MM.1S (cell line): Measurements from ENCODE around the gene PAPOLG.

Experiments
- EZH2 ChIP-seq: fragments of 300-600 bp; sonication (generic); optimal IDR thresholded peaks from 2 replicates; pipeline ENCODE3; 2017; ENCODE audit warnings: low read depth, mild to moderate bottlenecking, antibody characterized with exemption, low read length, mixed read lengths
- EZH2phosphoT487 ChIP-seq: fragments of 300-600 bp; sonication (generic); IDR thresholded peaks from 2 replicates; pipeline ENCODE4 v1.6.1; 2018; ENCODE audit warnings: antibody characterized with exemption, low read length
- TF ChIP-seq, protein P1 (sequence below): fragments of 300-600 bp; sonication (generic); IDR thresholded peaks from 2 replicates; pipeline ENCODE4 v1.5.1; 2016; ENCODE audit warnings: antibody characterized with exemption, low read length, mixed read lengths

DNA sequence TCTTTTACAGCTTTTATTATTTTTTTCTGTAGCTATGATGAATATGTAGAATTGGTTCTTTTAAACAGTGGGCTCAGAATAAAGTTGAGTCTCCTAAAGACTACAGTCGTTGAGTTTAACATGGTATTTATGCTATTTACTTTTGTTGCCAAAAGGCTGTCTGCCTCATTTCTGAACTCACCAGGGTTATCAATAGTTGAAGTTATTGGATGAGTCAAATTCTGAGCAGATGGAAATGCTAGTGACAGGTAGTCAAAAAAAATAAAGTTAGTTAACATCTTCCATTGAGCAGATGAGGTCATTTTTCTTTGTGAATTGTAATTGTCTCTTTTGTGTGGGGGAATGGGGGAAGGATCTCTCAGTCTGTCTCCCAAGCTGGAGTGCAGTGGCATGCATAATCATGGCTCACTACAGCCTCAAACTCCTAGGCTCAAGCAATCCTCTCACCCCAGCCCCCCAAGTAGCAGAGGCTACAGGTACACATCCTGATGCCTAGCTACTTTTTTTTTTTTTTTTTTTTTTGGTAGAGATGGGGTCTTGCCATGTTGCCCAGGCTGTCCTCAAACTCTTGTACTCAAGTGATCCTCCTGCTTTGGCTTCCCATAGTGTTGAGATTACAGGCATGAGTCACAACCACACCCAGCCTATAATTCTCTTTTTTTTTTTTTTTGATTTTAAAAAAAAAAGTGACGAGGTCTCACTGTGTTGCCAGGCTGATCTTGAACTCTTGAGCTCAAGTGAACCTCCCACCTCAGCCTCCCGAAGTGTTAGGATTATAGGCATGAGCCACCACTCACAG is 8.9 kb downstream of the PAPOLG start:
- TF ChIP-seq, protein P1, sequence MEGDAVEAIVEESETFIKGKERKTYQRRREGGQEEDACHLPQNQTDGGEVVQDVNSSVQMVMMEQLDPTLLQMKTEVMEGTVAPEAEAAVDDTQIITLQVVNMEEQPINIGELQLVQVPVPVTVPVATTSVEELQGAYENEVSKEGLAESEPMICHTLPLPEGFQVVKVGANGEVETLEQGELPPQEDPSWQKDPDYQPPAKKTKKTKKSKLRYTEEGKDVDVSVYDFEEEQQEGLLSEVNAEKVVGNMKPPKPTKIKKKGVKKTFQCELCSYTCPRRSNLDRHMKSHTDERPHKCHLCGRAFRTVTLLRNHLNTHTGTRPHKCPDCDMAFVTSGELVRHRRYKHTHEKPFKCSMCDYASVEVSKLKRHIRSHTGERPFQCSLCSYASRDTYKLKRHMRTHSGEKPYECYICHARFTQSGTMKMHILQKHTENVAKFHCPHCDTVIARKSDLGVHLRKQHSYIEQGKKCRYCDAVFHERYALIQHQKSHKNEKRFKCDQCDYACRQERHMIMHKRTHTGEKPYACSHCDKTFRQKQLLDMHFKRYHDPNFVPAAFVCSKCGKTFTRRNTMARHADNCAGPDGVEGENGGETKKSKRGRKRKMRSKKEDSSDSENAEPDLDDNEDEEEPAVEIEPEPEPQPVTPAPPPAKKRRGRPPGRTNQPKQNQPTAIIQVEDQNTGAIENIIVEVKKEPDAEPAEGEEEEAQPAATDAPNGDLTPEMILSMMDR = no peak
- TF ChIP-seq EZH2 (no peak), EZH2phosphoT487 (no peak)
